DND-41 (cell line): ENCODE results near the gene MBNL2.

ENCODE experiments used
- ATAC-seq: fragments of 200-7000 bp; cut with Tn5 transposase; 3 replicates; pipeline ENCODE4 v1.9.1; 2021; ENCODE audit warnings: low read depth; ENCODE audit not compliant: insufficient read depth
- DNase-seq: peaks from one replicate; pipeline ENCODE4 v3.0.0-alpha.2; 2020
- H2AFZ ChIP-seq: 2 replicates; pipeline ENCODE4 v1.6.0; 2012; ENCODE audit warnings: low read depth, low read length
- H3K27ac ChIP-seq: 2 replicates; pipeline ENCODE4 v1.5.1; 2012; ENCODE audit warnings: low read length, inconsistent platforms
- H3K27me3 ChIP-seq: fragments of 200-600 bp; sonication (generic); 2 replicates; pipeline ENCODE4 v1.6.0; 2012; ENCODE audit warnings: low read length, mild to moderate bottlenecking, inconsistent platforms; ENCODE audit not compliant: insufficient read depth, poor library complexity
- H3K36me3 ChIP-seq: 2 replicates; pipeline ENCODE4 v1.5.1; 2012; ENCODE audit warnings: low read length, inconsistent platforms; ENCODE audit not compliant: insufficient read depth
- H3K4me1 ChIP-seq: 2 replicates; pipeline ENCODE4 v1.5.1; 2012; ENCODE audit warnings: mild to moderate bottlenecking, low read length; ENCODE audit not compliant: insufficient read depth
- H3K4me2 ChIP-seq: 2 replicates; pipeline ENCODE4 v1.6.0; 2012; ENCODE audit warnings: mild to moderate bottlenecking, moderate library complexity, low read length, inconsistent platforms; ENCODE audit not compliant: insufficient read depth
- H3K4me3 ChIP-seq, 2 experiments: fragments of 200-600 bp in 1 of 2; shearing (Covaris generic) in 1 of 2; 2 replicates each; pipeline ENCODE4 v1.5.1; 2012 to 2016; ENCODE audit warnings: inconsistent platforms in 2 of 2, low read length in 2 of 2, mild to moderate bottlenecking in 2 of 2, low read depth in 1 of 2, moderate library complexity in 1 of 2
- H3K79me2 ChIP-seq: 2 replicates; pipeline ENCODE4 v1.6.0; 2012; ENCODE audit warnings: low read length, inconsistent platforms; ENCODE audit not compliant: insufficient read depth
- H3K9ac ChIP-seq: 2 replicates; pipeline ENCODE4 v1.6.0; 2012; ENCODE audit warnings: low read depth, mild to moderate bottlenecking, inconsistent platforms, low read length, moderate library complexity
- H3K9me3 ChIP-seq: 2 replicates; pipeline ENCODE4 v1.5.1; 2012; ENCODE audit warnings: low read length, moderate library complexity, mild to moderate bottlenecking, inconsistent platforms; ENCODE audit not compliant: insufficient read depth, severe bottlenecking
- H4K20me1 ChIP-seq: 2 replicates; pipeline ENCODE4 v1.6.0; 2012; ENCODE audit warnings: low read length; ENCODE audit not compliant: insufficient read depth
- CTCF ChIP-seq: IDR thresholded peaks from 2 replicates; pipeline ENCODE4 v1.5.1; 2012; ENCODE audit warnings: borderline replicate concordance, low read length, moderate library complexity, mild to moderate bottlenecking; ENCODE audit not compliant: poor library complexity, severe bottlenecking; ENCODE audit errors: extremely low read depth
- EZH2 ChIP-seq: IDR thresholded peaks from 3 replicates; pipeline ENCODE4 v1.6.1; 2012; ENCODE audit warnings: borderline replicate concordance, low read depth, mild to moderate bottlenecking, moderate library complexity, low read length, inconsistent platforms; ENCODE audit not compliant: severe bottlenecking

MBNL2 gene

GRCh38 chr13:97380696-97381095 lies 158.6 kb downstream of the MBNL2 start:
- ATAC-seq (no peak), DNase-seq (no peak)
- Histone ChIP-seq H3K27me3 (no peaks in the 10 kb centered on the region), H3K4me1 (peaks cover under 1% of the 10 kb centered on the region; the same call in 1 of the 2 replicates), H3K27ac (no peak overlapping the region), H2AFZ (no peak overlapping the region), H3K36me3 (no peaks in the 10 kb centered on the region), H3K4me3 (no peak overlapping the region), H3K79me2 (no peaks in the 10 kb centered on the region), H3K9me3 (no peaks in the 10 kb centered on the region), H3K9ac (no peak overlapping the region), H4K20me1 (no peaks in the 10 kb centered on the region), H3K4me2 (no peak overlapping the region)
- no peak for TF ChIP-seq EZH2

GRCh38 chr13:97381189-97381588 lies 159.1 kb downstream of the MBNL2 start:
- DNase-seq (no peak), ATAC-seq (no peak)
- Histone ChIP-seq H3K79me2 (no peaks in the 10 kb centered on the region), H4K20me1 (no peaks in the 10 kb centered on the region), H2AFZ (no peak overlapping the region), H3K9me3 (no peaks in the 10 kb centered on the region), H3K27me3 (no peaks in the 10 kb centered on the region), H3K9ac (no peak overlapping the region), H3K4me2 (no peak overlapping the region), H3K36me3 (no peaks in the 10 kb centered on the region), H3K4me1 (peaks cover 5% of the 10 kb centered on the region), H3K27ac (no peak overlapping the region), H3K4me3 (no peak overlapping the region)
- TF ChIP-seq EZH2 (no peak), CTCF (no peak)

GRCh38 chr13:97382276-97382675 lies 160.1 kb downstream of the MBNL2 start:
- Histone ChIP-seq H4K20me1 (no peaks in the 10 kb centered on the region), H3K79me2 (no peaks in the 10 kb centered on the region), H3K9ac (no peak overlapping the region), H3K9me3 (no peaks in the 10 kb centered on the region), H3K4me2 (no peak overlapping the region), H3K27me3 (no peaks in the 10 kb centered on the region), H3K27ac (no peak overlapping the region), H3K36me3 (no peaks in the 10 kb centered on the region), H3K4me3 (no peak overlapping the region), H2AFZ (no peak overlapping the region), H3K4me1 (peaks cover 16% of the 10 kb centered on the region)
- TF ChIP-seq CTCF, result no peak
- no peak for TF ChIP-seq EZH2
- ATAC-seq (no peak), DNase-seq (no peak)

GRCh38 chr13:97384371-97384770 lies 162.2 kb downstream of the MBNL2 start:
- H2AFZ ChIP-seq, result no peak overlapping the region
- peaks cover 34% of the 10 kb centered on the region for H3K4me1 ChIP-seq
- no peaks in the 10 kb centered on the region for H3K36me3 ChIP-seq
- H3K4me3 ChIP-seq, result no peak overlapping the region
- H3K9ac ChIP-seq, result no peak overlapping the region
- no peak for DNase-seq
- ATAC-seq, result no peak
- H3K9me3 ChIP-seq, result no peaks in the 10 kb centered on the region
- H3K4me2 ChIP-seq, result no peak overlapping the region
- TF ChIP-seq EZH2 (no peak), CTCF (no peak)
- no peaks in the 10 kb centered on the region for H3K79me2 ChIP-seq
- no peak overlapping the region for H3K27ac ChIP-seq
- no peaks in the 10 kb centered on the region for H4K20me1 ChIP-seq
- H3K27me3 ChIP-seq, result no peaks in the 10 kb centered on the region
